ENCODE results near the gene DPP6. TPM values are rescaled to one million over a fixed set of nuclear protein-coding genes. Genes with fewer than 3 reads are reported as not detected.

DPP6 gene
- total and polyA plus RNA-seq, 8 donors, result 0.29 to 1.2 (median 0.57) TPM

GRCh38 chr7:154827007-154827406, 774.8 kb downstream of the DPP6 start:
- no peak for ATAC-seq
- no peak for TF ChIP-seq CTCF (IDR thresholded peaks at IDR 0.05)
- Histone ChIP-seq H3K27me3 (peaks cover 0 to 7% of the 10 kb centered on the region in 2 donors), H3K4me3 (no peak overlapping the region), H3K36me3 (no peaks in the 10 kb centered on the region), H3K27ac (no peak overlapping the region), H3K4me1 (no peaks in the 10 kb centered on the region), H3K9me3 (no peaks in the 10 kb centered on the region)
- DNase-seq, result no peak
- intact Hi-C loops (cut with DNase I), result no loop called here

- ATAC-seq (peak; percentile 76), DNase-seq (peak in 1 of 4 donors; percentile 60)
Measured at GRCh38 chr7:154832557-154833138, 780.5 kb downstream of the DPP6 start.

GRCh38 chr7:154836021-154836448, 783.8 kb downstream of the DPP6 start:
- Histone ChIP-seq H3K27ac (no peak overlapping the region), H3K9me3 (no peaks in the 10 kb centered on the region), H3K27me3 (no peaks in the 10 kb centered on the region), H3K36me3 (no peaks in the 10 kb centered on the region), H3K4me3 (no peak overlapping the region), H3K4me1 (no peaks in the 10 kb centered on the region)
- no peak for ATAC-seq
- intact Hi-C loops (cut with DNase I), result no loop called here
- no peak for TF ChIP-seq CTCF (IDR thresholded peaks at IDR 0.05)
- no peak for DNase-seq

More at GRCh38 chr7:154832557-154833138, 780.5 kb downstream of the DPP6 start:
- peak in 1 of 2 donors; percentile 19 for TF ChIP-seq CTCF (IDR thresholded peaks at IDR 0.05)
- no peaks in the 10 kb centered on the region for H3K9me3 ChIP-seq
- peaks cover 0 to 7% of the 10 kb centered on the region in 2 donors for H3K27me3 ChIP-seq
- no peak overlapping the region for H3K27ac ChIP-seq
- no peaks in the 10 kb centered on the region for H3K36me3 ChIP-seq
- intact Hi-C loops (cut with DNase I), result no loop called here
- H3K4me1 ChIP-seq, result no peaks in the 10 kb centered on the region
- H3K4me3 ChIP-seq, result no peak overlapping the region

- DNase-seq (no peak), ATAC-seq (no peak)
- Histone ChIP-seq H3K9me3 (no peaks in the 10 kb centered on the region), H3K27ac (no peak overlapping the region), H3K36me3 (no peaks in the 10 kb centered on the region), H3K4me3 (no peak overlapping the region), H3K27me3 (no peaks in the 10 kb centered on the region), H3K4me1 (no peaks in the 10 kb centered on the region)
- intact Hi-C loops (cut with DNase I), result no loop called here
- TF ChIP-seq CTCF (IDR thresholded peaks at IDR 0.05), result no peak
Measured at GRCh38 chr7:154837087-154837486, 784.9 kb downstream of the DPP6 start.

- H3K4me1 ChIP-seq, result no peaks in the 10 kb centered on the region
- H3K4me3 ChIP-seq, result no peak overlapping the region
- TF ChIP-seq CTCF (IDR thresholded peaks at IDR 0.05), result no peak
- H3K9me3 ChIP-seq, result no peaks in the 10 kb centered on the region
- no peaks in the 10 kb centered on the region for H3K36me3 ChIP-seq
- ATAC-seq (no peak), DNase-seq (no peak)
- no peak overlapping the region for H3K27ac ChIP-seq
- intact Hi-C loops (cut with DNase I), result no loop called here
- no peaks in the 10 kb centered on the region for H3K27me3 ChIP-seq
Measured at GRCh38 chr7:154837622-154838021, 785.4 kb downstream of the DPP6 start.

Data from left lung (tissue), 10 donors.